Hypothalamus (tissue), 51 donors: ENCODE measurements around the gene OR52W1.
A peak's percentile ranks its signal among the peaks of the same experiment; 100 is the strongest.
"Not testable (repeated sequence)": the region's sequence is repeated elsewhere in the genome, so short reads cannot be mapped to it uniquely, and the experiment has no call there.

Experiments used
- DNase-seq, 51 donors: peaks; one replicate each; lab custom pipeline; 2025; lab: John Stamatoyannopoulos, UW

OR52W1 gene

DNA sequence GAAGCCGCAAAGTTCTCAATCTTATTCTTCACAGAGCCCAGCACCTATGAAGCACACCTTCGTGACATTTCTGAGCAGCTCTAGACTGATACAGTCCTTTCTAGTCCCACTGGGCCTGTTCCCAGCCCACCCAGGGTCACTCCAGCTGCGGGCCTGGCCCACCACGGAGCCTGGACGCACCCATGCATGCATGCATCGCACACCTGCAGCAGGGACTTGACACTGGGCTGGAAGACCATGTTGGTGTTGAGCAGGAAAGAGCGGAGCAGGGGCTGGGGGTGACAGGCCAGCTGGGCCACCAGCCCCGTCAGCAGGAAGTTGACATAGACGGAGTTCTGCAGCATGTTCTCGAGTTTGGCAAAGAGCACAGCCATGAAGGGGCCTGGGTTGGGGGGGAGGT is 15.5 kb downstream of the OR52W1 start:
- no peak for DNase-seq

- DNase-seq = no peak
Observed at GRCh38 chr11:6216501-6216900, 17.5 kb downstream of the OR52W1 start.

- no peak for DNase-seq
Observed at GRCh38 chr11:6217722-6218121, 18.7 kb downstream of the OR52W1 start.

GRCh38 chr11:6219359-6219758 is 20.3 kb downstream of the OR52W1 start:
- peak in 1 of 51 donors; percentile 8 for DNase-seq

- DNase-seq = no peak
Observed at GRCh38 chr11:6223854-6224253, 24.8 kb downstream of the OR52W1 start.

DNA sequence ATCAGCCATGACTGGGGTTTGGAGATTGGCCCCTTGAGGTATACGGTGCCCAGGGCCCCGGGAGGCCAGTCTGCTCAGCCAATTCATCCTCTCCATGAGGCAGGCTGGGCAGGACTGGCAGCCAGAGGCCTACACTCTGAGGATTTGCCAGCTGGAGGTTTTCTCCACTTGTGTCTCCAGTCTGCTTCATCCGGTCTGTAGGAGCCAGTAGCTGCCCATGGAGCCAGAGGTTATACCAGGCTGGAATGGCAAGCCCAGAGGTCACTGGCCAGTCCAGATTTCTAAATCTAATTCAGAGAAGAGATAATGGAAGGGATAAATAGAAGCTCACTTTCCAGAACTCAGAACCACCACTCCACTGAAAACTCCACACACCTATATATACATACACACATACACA is 25.4 kb downstream of the OR52W1 start:
- no peak for DNase-seq

DNA sequence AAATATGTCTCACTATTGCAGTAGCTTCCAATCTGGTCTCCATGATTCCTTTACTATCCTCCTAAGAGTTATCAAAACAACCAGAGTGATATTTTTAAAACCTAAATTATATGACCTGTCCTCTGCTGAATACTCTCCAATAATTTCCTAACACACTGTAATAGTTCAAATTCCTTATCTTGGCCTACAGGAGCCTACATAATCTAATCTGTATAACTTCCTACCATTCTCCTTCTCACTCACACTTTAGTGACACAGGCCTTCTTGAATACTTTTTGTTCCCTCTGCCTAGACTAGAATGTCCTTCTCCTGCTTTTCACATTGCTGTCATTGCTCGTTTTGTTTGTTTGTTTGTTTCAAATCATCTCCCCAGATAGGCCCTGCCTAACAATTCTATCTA is 26.0 kb downstream of the OR52W1 start:
- no peak for DNase-seq

DNA sequence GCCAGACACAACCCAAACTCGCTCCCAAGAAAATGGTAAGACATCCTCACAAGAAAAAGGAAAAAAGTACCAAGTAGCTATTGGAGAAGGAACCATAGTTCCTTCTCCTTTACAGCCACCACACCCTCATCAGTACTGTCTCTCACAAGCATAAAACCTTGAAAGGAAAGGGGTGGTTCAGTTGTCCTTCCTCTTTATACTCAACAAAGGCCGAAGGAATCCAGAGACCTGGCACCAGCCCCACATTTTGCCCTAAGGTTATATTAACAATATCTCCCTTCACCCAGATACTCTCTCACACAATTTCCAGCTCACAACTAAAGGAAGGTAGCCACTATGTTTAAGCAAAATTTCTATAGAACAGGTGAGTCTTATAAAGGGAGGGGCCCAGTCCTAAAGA is 26.9 kb downstream of the OR52W1 start:
- DNase-seq = no peak

DNA sequence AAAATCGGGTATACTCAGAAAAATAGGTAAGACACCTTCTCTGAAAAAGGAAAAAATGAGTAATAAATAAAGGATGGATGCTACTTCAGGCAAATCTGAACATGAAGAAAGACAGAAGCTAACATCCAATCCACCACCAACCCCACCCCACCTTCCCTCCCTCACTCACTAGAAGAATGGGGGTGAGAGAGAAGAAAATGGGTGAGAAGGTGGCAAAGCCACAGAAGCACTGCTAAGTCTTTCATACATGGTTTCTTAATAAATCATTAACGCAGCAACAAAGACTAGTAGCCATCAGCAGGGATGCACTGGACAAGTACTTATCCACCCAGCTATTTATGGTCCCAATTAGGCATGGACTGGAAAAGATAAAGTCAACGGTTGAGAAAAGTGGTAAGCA is 29.5 kb downstream of the OR52W1 start:
- DNase-seq = no peak

- no peak for DNase-seq
Observed at GRCh38 chr11:6229911-6230310, 30.9 kb downstream of the OR52W1 start.

GRCh38 chr11:6232899-6233298 is 33.9 kb downstream of the OR52W1 start:
- DNase-seq = no peak

DNA sequence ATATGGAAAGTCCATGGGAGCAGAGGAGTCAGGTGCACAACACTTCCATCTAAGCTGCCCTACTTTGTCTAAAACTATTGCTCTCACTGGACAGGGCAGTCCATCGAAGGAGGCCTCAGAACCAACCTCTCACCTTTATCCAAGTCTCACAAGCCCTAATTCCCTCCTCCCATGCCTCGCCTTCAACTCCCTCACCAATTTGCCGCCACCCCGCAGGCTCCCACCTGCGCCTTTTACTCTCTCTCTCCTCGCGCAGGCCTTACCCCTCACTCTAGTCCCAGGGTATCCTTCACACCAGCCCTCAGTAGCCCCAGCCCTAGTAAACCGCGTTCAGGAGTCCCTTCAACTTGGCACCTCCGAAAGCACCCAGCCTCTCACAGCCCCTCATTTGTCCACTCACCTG is 35.0 kb downstream of the OR52W1 start:
- DNase-seq = no peak

GRCh38 chr11:6234387-6235107 is 35.5 kb downstream of the OR52W1 start, which contains the start of gene FHIP1B:
Gene FHIP1B (minus strand): TSS chr11:6234636. CDS start chr11:6224516, 10,120 bp downstream.
- DNase-seq = peak; percentile 68 to 100 (median 99)

- no peak for DNase-seq
Observed at GRCh38 chr11:6237266-6237665, 38.2 kb downstream of the OR52W1 start.

DNA sequence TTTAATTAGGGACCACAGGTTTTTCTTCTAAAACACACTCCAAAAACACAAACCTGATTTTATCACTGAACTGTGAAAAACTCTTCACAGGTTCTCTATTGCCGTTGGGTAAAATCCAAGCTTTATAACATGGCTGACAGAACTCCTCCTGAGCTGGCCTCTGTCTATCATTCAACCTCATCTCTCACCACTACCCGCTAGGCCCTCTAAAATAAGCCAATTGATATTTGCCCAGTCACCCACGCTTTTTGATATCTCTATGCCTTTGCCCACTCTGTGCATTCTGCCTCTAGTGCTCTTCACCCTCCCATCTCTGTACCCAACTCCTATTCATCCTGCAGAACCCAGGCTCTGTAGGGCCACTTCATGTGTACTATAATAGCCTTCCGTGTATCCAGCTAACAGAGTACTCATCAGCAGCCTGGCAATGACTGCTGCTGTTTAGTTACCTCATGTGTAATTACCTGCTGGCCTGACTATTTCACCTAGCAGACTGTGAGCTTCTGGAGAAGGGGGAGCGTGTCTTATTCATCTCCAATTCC is 38.8 kb downstream of the OR52W1 start:
- DNase-seq = no peak

GRCh38 chr11:6238902-6239301 is 39.9 kb downstream of the OR52W1 start, which contains the start of gene CNGA4:
Gene CNGA4 (plus strand): TSS chr11:6239089. CDS start chr11:6239207, 118 bp downstream.
- DNase-seq = no peak

DNA sequence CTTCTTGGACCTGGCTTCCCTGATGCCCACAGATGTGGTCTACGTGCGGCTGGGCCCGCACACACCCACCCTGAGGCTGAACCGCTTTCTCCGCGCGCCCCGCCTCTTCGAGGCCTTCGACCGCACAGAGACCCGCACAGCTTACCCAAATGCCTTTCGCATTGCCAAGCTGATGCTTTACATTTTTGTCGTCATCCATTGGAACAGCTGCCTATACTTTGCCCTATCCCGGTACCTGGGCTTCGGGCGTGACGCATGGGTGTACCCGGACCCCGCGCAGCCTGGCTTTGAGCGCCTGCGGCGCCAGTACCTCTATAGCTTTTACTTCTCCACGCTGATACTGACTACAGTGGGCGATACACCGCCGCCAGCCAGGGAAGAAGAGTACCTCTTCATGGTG is 41.1 kb downstream of the OR52W1 start:
- no peak for DNase-seq

GRCh38 chr11:6240781-6241180 is 41.8 kb downstream of the OR52W1 start:
- no peak for DNase-seq

DNA sequence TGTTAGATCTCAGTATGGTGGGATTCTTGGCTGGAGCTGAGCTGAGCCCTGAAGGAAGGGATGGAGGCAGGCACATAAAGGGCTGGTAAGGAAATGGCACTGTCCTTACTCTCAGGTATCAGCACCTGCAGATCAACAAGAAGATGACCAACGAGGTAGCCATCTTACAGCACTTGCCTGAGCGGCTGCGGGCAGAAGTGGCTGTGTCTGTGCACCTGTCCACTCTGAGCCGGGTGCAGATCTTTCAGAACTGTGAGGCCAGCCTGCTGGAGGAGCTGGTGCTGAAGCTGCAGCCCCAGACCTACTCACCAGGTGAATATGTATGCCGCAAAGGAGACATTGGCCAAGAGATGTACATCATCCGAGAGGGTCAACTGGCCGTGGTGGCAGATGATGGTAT is 42.3 kb downstream of the OR52W1 start:
- no peak for DNase-seq

DNA sequence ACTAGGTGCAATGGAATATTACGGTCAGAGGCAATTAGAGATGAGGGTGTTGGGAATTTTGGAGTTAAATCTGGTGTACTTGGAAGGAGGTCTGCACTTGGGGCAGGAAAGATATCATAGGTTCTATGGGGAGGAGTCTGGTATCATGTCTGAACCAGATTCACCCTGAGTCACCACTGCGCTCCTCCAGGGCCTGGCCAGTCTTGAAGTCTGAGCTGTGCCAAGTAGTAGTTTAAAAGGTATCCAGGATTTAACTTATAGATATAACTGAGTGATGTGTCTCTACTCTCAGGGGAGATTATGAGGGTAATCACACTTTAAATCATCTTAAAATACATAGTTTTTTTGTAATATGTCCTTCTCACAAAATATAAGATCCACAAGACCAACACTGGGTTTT is 46.5 kb downstream of the OR52W1 start:
- DNase-seq = no peak

DNA sequence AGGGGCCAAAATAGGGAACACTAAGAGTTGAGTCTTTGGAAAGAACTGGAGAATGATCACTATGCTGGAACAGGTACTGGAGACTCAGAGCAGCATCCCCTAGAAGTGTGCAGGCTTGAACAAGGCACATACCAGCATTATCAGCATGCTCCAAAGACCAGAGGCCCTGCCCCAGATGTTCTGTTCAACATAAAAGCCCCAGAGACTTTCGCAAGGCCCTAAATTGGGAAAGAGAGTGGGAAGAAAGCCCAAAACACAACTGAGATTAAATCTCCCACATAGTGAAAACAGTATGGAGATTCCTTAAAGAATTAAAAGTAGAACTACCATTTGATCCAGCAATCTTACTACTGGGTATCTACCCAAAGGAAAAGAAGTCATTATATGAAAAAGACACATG is 49.2 kb downstream of the OR52W1 start:
- no peak for DNase-seq

GRCh38 chr11:6248897-6249296 is 49.9 kb downstream of the OR52W1 start:
- not testable (repeated sequence) for DNase-seq
